Karpas-422 (cell line): ENCODE results near the gene FCMR. TPM values are rescaled to one million over a fixed set of nuclear protein-coding genes. Genes with fewer than 3 reads are reported as not detected.
"Not testable (repeated sequence)": the region's sequence is repeated elsewhere in the genome, so short reads cannot be mapped to it uniquely, and the experiment has no call there.

Experiments
- DNase-seq: peaks from one replicate; pipeline ENCODE4 v3.0.0-alpha.2; 2015
- H2AFZ ChIP-seq: fragments of 200-600 bp; sonication (generic); 2 replicates; pipeline ENCODE4 v1.6.1; 2014; ENCODE audit warnings: antibody characterized with exemption, low read length, mixed read lengths
- H3K27ac ChIP-seq: fragments of 200-600 bp; sonication (generic); 2 replicates; pipeline ENCODE4 v1.5.1; 2014; ENCODE audit warnings: mild to moderate bottlenecking, low read length, moderate library complexity
- H3K27me3 ChIP-seq: fragments of 200-600 bp; sonication (generic); 2 replicates; pipeline ENCODE4 v1.6.1; 2014; ENCODE audit warnings: low read length, mixed read lengths
- H3K36me3 ChIP-seq: fragments of 200-600 bp; sonication (generic); 2 replicates; pipeline ENCODE4 v1.6.1; 2014; ENCODE audit warnings: low read length, mixed read lengths; ENCODE audit not compliant: insufficient read depth
- H3K4me1 ChIP-seq: fragments of 200-600 bp; sonication (generic); 2 replicates; pipeline ENCODE4 v1.6.1; 2014; ENCODE audit warnings: mild to moderate bottlenecking, low read length, mixed read lengths
- H3K4me2 ChIP-seq: fragments of 200-600 bp; sonication (generic); 2 replicates; pipeline ENCODE4 v1.6.1; 2014; ENCODE audit warnings: low read length, low read depth, mild to moderate bottlenecking; ENCODE audit not compliant: poor library complexity, severe bottlenecking
- H3K4me3 ChIP-seq: fragments of 200-600 bp; sonication (generic); 2 replicates; pipeline ENCODE4 v1.5.1; 2014; ENCODE audit warnings: mild to moderate bottlenecking, antibody characterized with exemption, low read length, mixed read lengths
- H3K79me2 ChIP-seq: fragments of 200-600 bp; sonication (generic); 2 replicates; pipeline ENCODE4 v1.6.1; 2014; ENCODE audit warnings: mild to moderate bottlenecking, low read length, mixed read lengths
- H3K9ac ChIP-seq: fragments of 200-600 bp; sonication (generic); 2 replicates; pipeline ENCODE4 v1.6.0; 2014; ENCODE audit warnings: low read length
- H3K9me2 ChIP-seq: fragments of 200-600 bp; sonication (generic), shearing (Covaris generic); replicated peaks from 2 replicates; pipeline ENCODE4 v1.6.0; 2014; ENCODE audit warnings: mild to moderate bottlenecking, low read length, moderate library complexity; ENCODE audit not compliant: insufficient read depth
- H3K9me3 ChIP-seq: fragments of 300-700, 200-600 bp; sonication (generic); 2 replicates; pipeline ENCODE4 v1.6.1; 2014; ENCODE audit warnings: low read length, mixed read lengths
- H4K20me1 ChIP-seq: fragments of 200-600 bp; sonication (generic); 2 replicates; pipeline ENCODE4 v1.6.1; 2014; ENCODE audit warnings: mild to moderate bottlenecking, antibody characterized with exemption, low read length, low read depth; ENCODE audit not compliant: insufficient read depth
- total RNA-seq: library from RNA; depleted of rRNA; stranded (reverse); fragments of >200 nt; shearing (Covaris generic); gene quantifications from 2 replicates; pipeline ENCODE4 v1.2.3, GENCODE V29; 2014; ENCODE audit warnings: low replicate concordance

FCMR gene
- total RNA-seq, 1 experiment from 2014 or later, result not detected

DNA sequence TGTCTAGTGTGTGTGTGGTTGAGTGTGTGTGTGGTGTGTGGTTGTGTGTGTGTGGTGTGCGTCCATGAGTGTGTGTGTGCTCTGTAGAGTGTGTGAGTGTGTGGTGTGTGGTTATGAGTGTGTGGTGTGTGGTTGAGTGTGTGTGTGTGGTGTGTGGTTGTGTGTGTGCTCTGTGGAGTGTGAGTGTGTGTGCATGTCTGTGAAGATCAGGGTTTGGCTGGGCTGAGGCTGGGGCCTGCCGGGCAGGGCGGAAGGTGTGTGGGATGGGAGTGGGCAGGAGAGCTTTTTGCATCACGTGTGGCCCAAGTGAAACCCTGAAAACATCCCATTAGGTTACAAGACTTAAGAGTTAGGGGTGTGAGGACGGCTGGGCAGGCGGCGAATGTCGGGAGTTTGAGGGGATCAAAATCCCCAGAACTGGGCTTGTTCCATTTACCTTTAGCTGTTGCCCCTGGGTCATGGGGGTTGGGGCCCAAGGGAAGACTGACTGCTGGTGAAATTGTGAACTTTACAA lies 2.9 kb upstream of the FCMR start:
- Histone ChIP-seq H3K36me3 (no peaks in the 10 kb centered on the region), H3K4me1 (no peaks in the 10 kb centered on the region), H3K9me2 (no peaks in the 10 kb centered on the region), H3K79me2 (no peaks in the 10 kb centered on the region), H3K4me2 (no peak overlapping the region), H3K27me3 (no peaks in the 10 kb centered on the region), H3K4me3 (no peak overlapping the region), H4K20me1 (no peaks in the 10 kb centered on the region), H2AFZ (no peak overlapping the region), H3K9me3 (no peaks in the 10 kb centered on the region), H3K27ac (no peak overlapping the region), H3K9ac (no peak overlapping the region)
- no peak for DNase-seq

DNA sequence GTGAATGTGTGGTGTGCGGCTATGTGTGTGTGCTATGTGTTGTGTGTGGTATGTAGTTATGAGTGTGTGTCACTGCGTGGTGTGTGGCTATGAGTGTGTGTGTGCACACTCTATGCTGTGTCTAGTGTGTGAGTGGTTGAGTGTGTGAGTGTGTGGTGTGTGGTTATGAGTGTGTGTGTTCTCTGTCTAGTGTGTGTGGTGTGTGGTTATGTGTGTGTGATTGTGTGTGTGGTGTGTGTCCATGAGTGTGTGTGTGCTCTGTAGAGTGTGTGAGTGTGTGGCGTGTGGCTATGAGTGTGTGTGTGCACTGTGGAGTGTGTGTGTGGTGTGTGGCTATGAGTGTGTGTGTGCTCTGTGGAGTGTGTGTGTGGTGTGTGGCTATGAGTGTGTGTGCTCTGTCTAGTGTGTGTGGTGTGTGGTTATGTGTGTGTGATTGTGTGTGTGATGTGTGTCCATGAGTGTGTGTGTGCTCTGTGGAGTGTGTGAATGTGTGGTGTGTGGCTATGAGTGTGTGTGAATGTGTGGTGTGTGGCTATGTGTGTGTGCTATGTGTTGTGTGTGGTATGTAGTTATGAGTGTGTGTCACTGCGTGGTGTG lies 2.3 kb upstream of the FCMR start:
- H3K36me3 ChIP-seq, H3K4me3 ChIP-seq, H3K9me2 ChIP-seq, H3K27me3 ChIP-seq, H3K27ac ChIP-seq, H3K9ac ChIP-seq, DNase-seq, H2AFZ ChIP-seq, H3K4me1 ChIP-seq, H3K79me2 ChIP-seq, H4K20me1 ChIP-seq, H3K4me2 ChIP-seq, H3K9me3 ChIP-seq: not testable (repeated sequence)

DNA sequence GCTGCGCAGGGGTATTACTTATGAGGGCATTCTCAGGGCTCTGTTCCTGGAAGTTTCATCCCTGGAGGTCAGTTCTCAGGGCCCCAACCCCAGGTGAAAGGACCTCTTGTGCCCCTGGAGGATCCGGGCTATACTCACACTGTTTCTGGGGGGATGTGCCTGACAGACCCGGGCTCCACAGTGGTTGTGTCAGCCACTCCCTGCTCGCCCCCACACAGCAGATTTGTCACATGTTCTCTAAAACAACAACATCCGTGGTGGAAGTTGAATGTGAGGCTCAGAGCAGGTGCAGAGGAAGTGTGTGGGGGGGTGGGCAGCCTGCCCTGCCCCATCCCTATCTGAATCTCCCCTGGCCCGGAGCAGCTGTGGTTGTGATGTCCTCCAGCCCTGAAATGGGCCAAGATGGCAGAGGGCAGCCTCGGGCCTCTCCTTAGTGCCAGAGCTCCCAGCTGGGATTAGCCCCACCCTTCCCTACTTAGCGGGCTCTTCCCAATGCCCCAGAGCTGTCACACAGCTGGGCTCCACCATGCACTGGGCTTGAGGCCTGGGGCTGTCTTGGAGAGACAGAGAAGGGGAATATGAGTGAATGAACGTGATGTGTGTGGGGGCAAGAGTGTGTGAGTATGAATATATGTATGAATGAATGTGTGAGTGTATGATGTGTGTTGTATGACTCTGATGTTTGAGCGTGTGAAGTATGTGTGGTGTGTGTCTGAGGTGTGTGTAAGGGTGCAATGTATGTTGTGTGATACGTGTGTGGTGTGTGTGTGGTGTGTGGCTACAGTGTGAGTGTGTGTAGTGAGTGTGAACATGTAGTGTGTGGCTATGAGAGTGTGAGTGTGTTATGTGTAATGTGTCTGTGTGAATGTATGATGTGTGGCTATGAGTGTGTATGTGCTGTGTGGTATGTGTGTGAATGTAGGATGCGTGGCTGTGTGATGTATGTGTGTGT lies 1.5 kb upstream of the FCMR start:
- Histone ChIP-seq H3K27ac (no peak overlapping the region), H4K20me1 (no peaks in the 10 kb centered on the region), H3K4me1 (no peaks in the 10 kb centered on the region), H3K9ac (no peak overlapping the region), H2AFZ (no peak overlapping the region), H3K4me3 (no peak overlapping the region), H3K4me2 (no peak overlapping the region), H3K36me3 (no peaks in the 10 kb centered on the region), H3K79me2 (no peaks in the 10 kb centered on the region), H3K9me3 (no peaks in the 10 kb centered on the region), H3K9me2 (no peaks in the 10 kb centered on the region), H3K27me3 (no peaks in the 10 kb centered on the region)
- no peak for DNase-seq

DNA sequence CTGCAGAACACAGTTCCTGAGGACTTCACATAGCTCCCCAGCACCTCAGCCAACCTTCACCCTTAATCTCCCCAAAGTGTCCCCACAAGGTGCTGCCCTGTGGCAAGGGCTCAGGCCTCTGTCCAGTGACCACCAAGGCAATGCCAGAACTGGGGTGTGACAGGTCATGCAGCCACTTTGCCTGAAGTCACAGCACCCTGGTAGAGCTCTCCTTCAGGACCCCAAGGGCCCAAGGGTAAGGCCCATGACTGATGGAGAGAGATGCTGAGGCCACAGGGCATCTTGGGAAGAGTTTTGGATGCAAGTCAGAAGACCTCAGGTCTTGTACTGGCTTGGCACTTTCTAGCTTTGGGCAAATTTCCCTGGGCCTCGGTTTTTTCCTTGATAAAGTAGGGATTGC lies 783 bp upstream of the FCMR start:
- no peak overlapping the region for H2AFZ ChIP-seq
- no peak overlapping the region for H3K4me2 ChIP-seq
- no peak overlapping the region for H3K4me3 ChIP-seq
- DNase-seq, result no peak
- no peaks in the 10 kb centered on the region for H3K9me2 ChIP-seq
- H3K79me2 ChIP-seq, result no peaks in the 10 kb centered on the region
- no peaks in the 10 kb centered on the region for H3K9me3 ChIP-seq
- H3K27ac ChIP-seq, result no peak overlapping the region
- H3K36me3 ChIP-seq, result no peaks in the 10 kb centered on the region
- H3K27me3 ChIP-seq, result no peaks in the 10 kb centered on the region
- no peaks in the 10 kb centered on the region for H3K4me1 ChIP-seq
- H4K20me1 ChIP-seq, result no peaks in the 10 kb centered on the region
- no peak overlapping the region for H3K9ac ChIP-seq

DNA sequence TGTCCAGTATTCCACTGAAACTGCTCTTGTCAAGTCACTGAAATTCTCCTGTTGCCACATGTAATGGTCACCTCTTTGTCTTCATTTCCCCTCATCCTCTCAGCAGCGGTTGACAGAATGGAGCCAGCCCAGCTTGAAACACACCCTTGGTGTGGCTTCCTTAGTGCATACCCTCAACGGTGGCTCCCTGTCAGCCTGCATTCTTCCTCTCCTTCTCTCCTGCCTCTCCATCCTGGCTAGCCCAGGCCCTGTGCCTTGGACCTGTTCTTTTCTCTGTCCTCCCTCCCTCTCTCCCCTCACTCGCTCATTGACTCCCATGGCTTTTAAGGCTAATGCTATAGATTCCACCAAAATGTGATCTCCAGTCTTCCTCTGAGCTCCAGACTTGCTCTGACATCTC lies 3.7 kb downstream of the FCMR start:
- no peak overlapping the region for H3K4me2 ChIP-seq
- H3K9me2 ChIP-seq, result no peaks in the 10 kb centered on the region
- no peak overlapping the region for H3K9ac ChIP-seq
- DNase-seq, result no peak
- no peaks in the 10 kb centered on the region for H3K27me3 ChIP-seq
- no peaks in the 10 kb centered on the region for H3K9me3 ChIP-seq
- no peak overlapping the region for H2AFZ ChIP-seq
- no peak overlapping the region for H3K27ac ChIP-seq
- H4K20me1 ChIP-seq, result no peaks in the 10 kb centered on the region
- H3K36me3 ChIP-seq, result no peaks in the 10 kb centered on the region
- H3K4me3 ChIP-seq, result no peak overlapping the region
- H3K79me2 ChIP-seq, result no peaks in the 10 kb centered on the region
- no peaks in the 10 kb centered on the region for H3K4me1 ChIP-seq

DNA sequence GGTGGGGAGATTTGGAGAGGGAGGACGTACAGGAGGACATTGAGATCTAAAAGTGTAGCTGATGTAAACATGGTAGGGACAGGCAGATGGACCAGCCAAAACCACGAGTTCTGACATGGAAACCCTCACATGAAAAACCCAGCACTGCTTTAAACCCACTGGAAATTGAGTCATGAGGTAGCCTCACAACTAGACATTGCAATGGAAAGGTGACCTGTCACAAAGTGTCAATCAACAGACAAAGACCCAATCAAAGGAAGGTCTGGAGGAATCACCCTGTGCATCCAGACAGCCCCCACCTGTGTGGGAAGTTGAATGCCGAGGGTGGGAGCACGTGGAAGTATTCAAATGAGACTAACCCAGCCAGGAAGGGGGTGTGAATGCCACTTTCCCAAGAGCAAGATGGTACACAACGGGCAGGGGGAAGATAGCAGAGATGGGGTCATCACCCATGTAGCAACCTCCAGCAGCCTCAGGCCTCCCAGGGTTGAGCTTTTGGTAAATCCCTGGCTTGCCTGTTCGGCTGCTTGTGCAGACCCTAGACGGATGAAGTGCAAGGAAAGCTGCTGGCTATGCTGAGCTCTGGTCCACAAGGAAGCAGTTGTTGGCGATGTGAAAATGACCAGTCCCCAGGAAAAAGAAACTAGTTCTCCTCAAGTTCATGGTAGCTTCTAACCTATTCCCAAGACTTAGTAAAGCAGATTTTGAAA lies 5.6 kb downstream of the FCMR start:
- no peaks in the 10 kb centered on the region; the same call in 1 of the 2 replicates for H4K20me1 ChIP-seq
- no peaks in the 10 kb centered on the region for H3K36me3 ChIP-seq
- H3K27me3 ChIP-seq, result no peaks in the 10 kb centered on the region
- H3K4me1 ChIP-seq, result no peaks in the 10 kb centered on the region
- H2AFZ ChIP-seq, result no peak overlapping the region
- no peak overlapping the region for H3K4me2 ChIP-seq
- no peaks in the 10 kb centered on the region for H3K9me2 ChIP-seq
- no peak overlapping the region for H3K4me3 ChIP-seq
- no peaks in the 10 kb centered on the region for H3K79me2 ChIP-seq
- DNase-seq, result no peak
- no peak overlapping the region for H3K27ac ChIP-seq
- no peaks in the 10 kb centered on the region for H3K9me3 ChIP-seq
- H3K9ac ChIP-seq, result no peak overlapping the region

DNA sequence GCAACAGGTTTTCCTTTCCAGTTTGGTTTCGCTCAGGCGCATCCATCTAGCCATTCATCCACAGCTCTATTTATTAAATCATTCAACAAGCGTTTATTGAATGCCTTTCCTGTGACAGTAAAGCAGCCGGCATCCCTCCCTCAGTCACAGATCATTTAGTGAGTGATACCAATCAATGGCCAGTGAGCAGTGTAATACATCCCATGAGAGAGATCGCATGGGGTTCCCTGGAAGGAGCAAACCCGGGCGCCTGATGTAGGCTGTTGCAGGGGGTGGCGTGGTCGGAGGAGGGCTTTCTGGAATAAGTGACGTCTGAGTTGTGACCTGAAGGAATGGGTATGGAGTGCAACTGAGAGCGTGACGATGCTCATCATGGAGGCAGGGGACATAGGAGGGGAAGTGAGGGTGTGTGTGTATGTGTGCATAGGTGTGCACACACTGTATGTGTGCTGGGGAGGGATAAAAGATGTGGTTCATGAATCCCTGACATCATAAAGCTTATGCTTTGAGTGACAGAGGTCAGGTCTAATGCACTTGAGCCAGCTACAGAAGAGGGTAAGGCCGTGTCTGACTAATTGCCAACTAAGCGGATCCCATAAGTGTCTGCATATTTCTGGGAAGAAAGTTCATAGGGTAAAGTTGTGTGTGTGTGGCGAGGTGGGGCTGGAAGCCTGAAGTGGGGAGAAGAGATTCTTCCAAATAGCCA lies 6.6 kb downstream of the FCMR start:
- H3K9ac ChIP-seq, result no peak overlapping the region
- H3K27ac ChIP-seq, result no peak overlapping the region
- H3K27me3 ChIP-seq, result no peaks in the 10 kb centered on the region
- no peak overlapping the region for H3K4me3 ChIP-seq
- no peaks in the 10 kb centered on the region for H3K36me3 ChIP-seq
- no peaks in the 10 kb centered on the region for H3K9me3 ChIP-seq
- no peaks in the 10 kb centered on the region; the same call in 1 of the 2 replicates for H3K4me1 ChIP-seq
- no peaks in the 10 kb centered on the region for H3K9me2 ChIP-seq
- H3K79me2 ChIP-seq, result no peaks in the 10 kb centered on the region
- no peak overlapping the region for H2AFZ ChIP-seq
- no peak overlapping the region for H3K4me2 ChIP-seq
- no peaks in the 10 kb centered on the region; the same call in 1 of the 2 replicates for H4K20me1 ChIP-seq
- no peak for DNase-seq
